AG10803 (cell line): ENCODE data around the gene LRIT1.
"Not testable (repeated sequence)": the region's sequence is repeated elsewhere in the genome, so short reads cannot be mapped to it uniquely, and the experiment has no call there.

Experiments used
- DNase-seq: peaks from one replicate; pipeline ENCODE4 v3.0.0; 2010; ENCODE audit warnings: low read depth
- H3K4me3 ChIP-seq: 2 replicates; pipeline ENCODE4 v1.5.1; 2011; ENCODE audit warnings: mild to moderate bottlenecking, low read length, control low read depth
- CTCF ChIP-seq: conservative IDR thresholded peaks from 2 replicates; pipeline ENCODE4 v1.5.1; 2011; ENCODE audit warnings: mild to moderate bottlenecking, low read length, control low read depth, inconsistent platforms

LRIT1 gene

DNA sequence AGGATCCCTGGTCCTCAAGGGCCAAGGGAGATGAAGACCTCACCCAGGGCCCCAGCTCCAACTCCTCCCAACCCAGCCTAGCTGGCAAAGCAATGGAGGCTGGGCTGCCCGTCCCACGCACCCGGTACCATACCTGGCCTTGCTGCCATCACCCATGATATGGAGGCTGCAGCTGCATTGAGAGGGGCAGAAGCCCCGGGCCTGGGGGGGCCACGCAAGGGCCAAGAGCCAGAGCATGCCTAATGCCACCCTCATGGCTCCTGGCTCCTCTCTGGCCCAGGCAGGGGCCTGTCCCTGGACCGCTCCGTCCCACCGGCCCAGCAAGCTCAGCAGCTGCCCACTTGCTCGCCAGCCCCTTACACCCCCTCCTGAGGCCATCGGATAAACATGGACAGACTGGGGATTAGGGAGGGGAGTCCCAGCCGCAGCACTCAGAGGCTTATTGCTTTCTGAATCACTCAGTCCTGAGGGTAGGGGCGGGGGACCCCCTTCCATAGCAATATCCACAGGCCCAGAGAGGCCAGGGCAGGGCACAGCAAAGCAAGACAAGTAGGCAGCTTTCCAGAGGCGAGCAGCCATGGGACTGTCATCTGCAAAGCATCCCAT, at the start of gene LRIT1:
Gene LRIT1, minus strand, starts transcription at position 362 of the 606 bp plus-strand sequence. Its CDS starts 107 bp downstream, at position 255.
- H3K4me3 ChIP-seq: no peak within 1 kb of the TSS
- DNase-seq: no peak
- no peak for TF ChIP-seq CTCF

DNA sequence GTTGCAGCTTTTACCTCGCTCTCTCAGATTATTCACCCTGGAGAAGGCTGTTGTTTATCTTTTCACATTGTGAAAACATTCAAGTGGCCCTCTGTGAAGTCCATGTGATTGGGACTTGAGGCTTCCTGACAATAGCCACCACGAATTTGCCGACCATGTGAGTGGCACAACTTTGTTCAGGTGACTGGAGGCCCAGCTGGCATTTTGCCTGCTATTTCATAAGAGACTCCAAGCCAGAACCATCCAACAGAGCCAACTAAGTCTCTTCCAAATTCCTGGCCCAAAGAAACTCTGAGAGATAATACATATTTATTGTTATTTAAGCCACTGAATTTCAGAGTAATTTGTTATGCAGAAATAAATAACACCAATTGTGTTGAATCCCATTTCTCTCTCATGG, 48.9 kb upstream of the LRIT1 start:
- DNase-seq: no peak
- H3K4me3 ChIP-seq: no peak overlapping the region
- TF ChIP-seq CTCF: no peak

DNA sequence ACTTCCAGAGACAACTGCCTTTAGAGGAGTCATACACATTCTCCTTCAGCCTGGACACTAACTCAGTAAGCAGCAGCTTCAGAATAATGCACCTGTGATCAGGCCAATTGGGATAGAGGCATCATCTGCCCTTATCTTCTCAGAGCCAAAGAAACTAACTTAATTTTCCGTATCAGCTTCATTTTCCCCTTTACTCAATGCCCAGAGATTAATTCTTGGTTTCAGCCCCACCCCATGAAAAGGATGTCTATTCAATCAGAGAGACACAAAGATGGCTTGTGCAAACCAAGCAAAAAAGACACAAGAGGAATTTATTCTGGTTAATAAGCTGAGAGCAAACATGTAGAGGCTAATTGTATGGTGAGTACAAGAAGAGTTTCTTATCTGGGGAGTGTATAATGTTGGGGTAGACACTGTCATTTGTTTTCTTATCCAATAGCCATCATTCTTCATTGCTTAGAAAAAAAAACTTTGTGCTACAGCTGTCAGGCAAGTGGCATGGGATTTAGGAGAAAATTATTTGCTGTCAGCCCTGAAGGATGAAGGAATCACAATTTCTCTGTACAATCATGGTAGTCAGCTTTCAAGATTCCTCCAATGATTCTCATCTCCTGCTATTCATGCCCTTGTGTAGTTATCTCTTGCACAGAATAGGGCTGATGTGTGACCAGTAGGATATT, 48.3 kb upstream of the LRIT1 start:
- no peak overlapping the region for H3K4me3 ChIP-seq
- DNase-seq: no peak
- TF ChIP-seq CTCF: no peak

DNA sequence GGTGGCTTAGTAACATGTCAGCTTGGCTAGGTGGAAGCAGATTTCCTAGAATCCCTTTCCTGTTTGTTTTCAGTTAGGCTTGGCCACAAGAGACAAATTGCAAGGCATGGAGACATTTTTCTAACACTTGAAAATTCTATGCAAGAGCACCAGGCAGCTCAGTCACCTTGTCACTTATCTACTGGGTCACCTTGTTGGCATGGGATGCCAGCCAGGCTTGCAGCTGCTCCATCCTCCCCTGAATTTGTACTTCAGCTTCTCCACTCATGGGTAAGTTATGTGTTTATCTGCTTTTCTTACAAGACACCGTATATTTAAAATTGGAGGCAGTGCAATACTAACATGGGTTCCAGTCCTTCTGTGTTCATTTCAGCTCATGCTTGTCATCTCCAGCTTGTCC, 46.8 kb upstream of the LRIT1 start:
- no peak overlapping the region for H3K4me3 ChIP-seq
- no peak for DNase-seq
- no peak for TF ChIP-seq CTCF

- no peak overlapping the region for H3K4me3 ChIP-seq
- no peak for DNase-seq
- TF ChIP-seq CTCF: no peak
Measured at GRCh38 chr10:84286695-84287094, 45.3 kb upstream of the LRIT1 start.

GRCh38 chr10:84279876-84280475, 38.6 kb upstream of the LRIT1 start:
- DNase-seq, H3K4me3 ChIP-seq: not testable (repeated sequence)

- TF ChIP-seq CTCF: no peak
- no peak overlapping the region for H3K4me3 ChIP-seq
- no peak for DNase-seq
Measured at GRCh38 chr10:84270708-84271107, 29.4 kb upstream of the LRIT1 start.
